Lower lobe of right lung (tissue), 2 donors: Measurements from ENCODE around the gene RRM1. TPM values are rescaled to one million over a fixed set of nuclear protein-coding genes. Genes with fewer than 3 reads are reported as not detected.
A peak's percentile ranks its signal among the peaks of the same experiment; 100 is the strongest.
"Not testable (repeated sequence)": the region's sequence is repeated elsewhere in the genome, so short reads cannot be mapped to it uniquely, and the experiment has no call there.

ENCODE experiments used
- ATAC-seq, 2 donors: fragments of 200-7000 bp; cut with Tn5 transposase; one replicate each; pipeline ENCODE4 v1.9.1; 2020 to 2022; ENCODE audit warnings: mild to moderate bottlenecking in 2 of 2, moderate library complexity in 2 of 2
- DNase-seq: peaks from one replicate; pipeline ENCODE4 v3.0.0-alpha.2; 2020
- H3K27ac ChIP-seq: fragments of 200-600 bp; one replicate; pipeline ENCODE4 v1.8.0; 2022
- H3K27me3 ChIP-seq: fragments of 200-600 bp; one replicate; pipeline ENCODE4 v1.8.0; 2022; ENCODE audit warnings: low read depth
- H3K36me3 ChIP-seq: fragments of 200-600 bp; one replicate; pipeline ENCODE4 v1.8.0; 2022; ENCODE audit warnings: mild to moderate bottlenecking
- H3K4me1 ChIP-seq: fragments of 200-600 bp; one replicate; pipeline ENCODE4 v1.8.0; 2022
- H3K4me3 ChIP-seq: fragments of 200-600 bp; one replicate; pipeline ENCODE4 v1.8.0; 2022; ENCODE audit warnings: mild to moderate bottlenecking
- H3K9me3 ChIP-seq: fragments of 200-600 bp; one replicate; pipeline ENCODE4 v1.8.0; 2022
- CTCF ChIP-seq: fragments of 200-600 bp; IDR thresholded peaks from one replicate; pipeline ENCODE4 v1.8.0; 2022; ENCODE audit warnings: antibody characterized with exemption, mild to moderate bottlenecking
- intact Hi-C: fragments of 100-400 bp; cut with DNase I; formaldehyde crosslinking; loops from one replicate; pipeline ENCODE4 v1.11.0; 2022
- total RNA-seq: library from RNA; stranded (reverse); fragmentation: NEBNext Ultra II Directional; extraction: Animal tissue kit (Norgen Biotek cat#: 25700); gene quantifications from one replicate; pipeline ENCODE4 v1.2.1, GENCODE V29; 2021
- donor health status: DM: no; HTN: yes; CAD: no; lungs with severe emphysema.

RRM1 gene
- total RNA-seq, 1 donor from 2014 or later = 23.7 TPM

GRCh38 chr11:4123218-4123617, 28.6 kb downstream of the RRM1 start:
- TF ChIP-seq CTCF = no peak

GRCh38 chr11:4125141-4125540, 30.5 kb downstream of the RRM1 start:
- Histone ChIP-seq H3K4me1 (no peaks in the 10 kb centered on the region), H3K4me3 (no peak overlapping the region), H3K9me3 (no peaks in the 10 kb centered on the region), H3K27ac (no peak overlapping the region), H3K36me3 (peaks cover 94% of the 10 kb centered on the region), H3K27me3 (no peaks in the 10 kb centered on the region)
- intact Hi-C loops = no loop called here
- no peak for DNase-seq
- peak in 1 of 2 donors; percentile 29 for ATAC-seq
- no peak for TF ChIP-seq CTCF

More at GRCh38 chr11:4123218-4123617, 28.6 kb downstream of the RRM1 start:
- Histone ChIP-seq H3K27ac (no peak overlapping the region), H3K27me3 (no peaks in the 10 kb centered on the region), H3K9me3 (no peaks in the 10 kb centered on the region), H3K4me3 (no peak overlapping the region), H3K4me1 (no peaks in the 10 kb centered on the region), H3K36me3 (peaks cover 98% of the 10 kb centered on the region)
- intact Hi-C loops = no loop called here
- no peak for DNase-seq
- peak in 1 of 2 donors; percentile 54 for ATAC-seq

GRCh38 chr11:4127357-4127756, 32.8 kb downstream of the RRM1 start:
- peaks cover 94% of the 10 kb centered on the region for H3K36me3 ChIP-seq
- DNase-seq (no peak), ATAC-seq (no peak)
- H3K4me3 ChIP-seq = no peak overlapping the region
- no peak for TF ChIP-seq CTCF
- H3K9me3 ChIP-seq = no peaks in the 10 kb centered on the region
- intact Hi-C loops = no loop called here
- H3K27me3 ChIP-seq = no peaks in the 10 kb centered on the region
- H3K4me1 ChIP-seq = no peaks in the 10 kb centered on the region
- H3K27ac ChIP-seq = no peak overlapping the region

GRCh38 chr11:4130219-4130618, 35.6 kb downstream of the RRM1 start:
- DNase-seq, intact Hi-C loops, H3K9me3 ChIP-seq, H3K4me3 ChIP-seq, H3K27me3 ChIP-seq, ATAC-seq, H3K27ac ChIP-seq, H3K4me1 ChIP-seq: not testable (repeated sequence)
- peaks cover 95% of the 10 kb centered on the region for H3K36me3 ChIP-seq

- no peak overlapping the region for H3K27ac ChIP-seq
- H3K36me3 ChIP-seq = peaks cover 81% of the 10 kb centered on the region
- H3K4me1 ChIP-seq = no peaks in the 10 kb centered on the region
- intact Hi-C loops = no loop called here
- H3K27me3 ChIP-seq = no peaks in the 10 kb centered on the region
- peaks cover under 1% of the 10 kb centered on the region for H3K9me3 ChIP-seq
- no peak for DNase-seq
- no peak overlapping the region for H3K4me3 ChIP-seq
- TF ChIP-seq CTCF = no peak
- ATAC-seq = no peak
These were observed 40.2 kb downstream of the RRM1 start for GRCh38 chr11:4134806-4135205.

GRCh38 chr11:4138497-4138896, 43.9 kb downstream of the RRM1 start:
- H3K27me3 ChIP-seq = no peaks in the 10 kb centered on the region
- ATAC-seq (no peak), DNase-seq (no peak)
- no peak overlapping the region for H3K4me3 ChIP-seq
- peaks cover 11% of the 10 kb centered on the region for H3K9me3 ChIP-seq
- no peaks in the 10 kb centered on the region for H3K4me1 ChIP-seq
- H3K36me3 ChIP-seq = peaks cover 48% of the 10 kb centered on the region
- no peak for TF ChIP-seq CTCF
- no peak overlapping the region for H3K27ac ChIP-seq
- intact Hi-C loops = no loop called here
